ENCODE data around the gene PROK1.

The PROK1 gene

DNA sequence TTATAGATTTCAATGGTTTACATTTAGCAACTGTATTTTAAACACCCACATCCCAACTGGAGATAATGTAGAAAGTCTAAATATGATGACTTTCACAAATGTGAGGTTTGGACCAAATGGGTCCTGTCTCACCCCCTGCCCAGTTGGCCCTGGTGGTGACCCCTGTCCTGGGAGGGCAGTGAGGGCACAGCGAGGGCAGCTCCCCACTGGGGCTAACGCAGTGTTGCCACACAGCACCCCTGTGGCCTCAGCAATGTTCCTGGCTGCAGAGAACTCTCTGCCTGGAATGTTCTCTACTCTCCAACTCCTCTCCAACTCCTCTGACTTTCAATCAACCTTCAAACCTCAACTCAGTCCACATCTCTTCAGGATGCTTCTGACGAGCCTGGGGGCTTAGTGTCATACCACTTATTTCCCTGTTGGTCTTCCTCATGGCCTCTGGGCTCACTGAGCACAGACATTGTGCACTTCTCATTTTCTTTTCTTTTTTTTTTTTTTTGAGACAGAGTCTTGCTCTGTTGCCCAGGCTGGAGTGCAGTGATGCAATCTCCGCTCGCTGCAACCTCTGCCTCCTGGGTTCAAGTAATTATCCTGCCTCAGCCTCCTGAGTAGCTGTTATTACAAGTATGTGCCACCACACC is 42.2 kb downstream of the PROK1 start:
- Mint-ChIP-seq H3K27ac (no peak overlapping the region), H3K36me3 (no peaks in the 10 kb centered on the region), H3K9me3 (no peaks in the 10 kb centered on the region), H3K4me3 (no peak overlapping the region), H3K27me3 (peaks cover 3% of the 10 kb centered on the region), H3K4me1 (no peaks in the 10 kb centered on the region)
- no peak for DNase-seq
- CTCF ChIA-PET, result interaction anchor here (0.6 kb wide), 1 partner anchor 42 kb away, joined by 3 read pairs; no protein-coding TSS in a partner anchor

GRCh38 chr1:110494036-110494435 is 43.1 kb downstream of the PROK1 start:
- CTCF ChIA-PET, result interaction anchor here (0.6 to 4.3 kb wide), 4 partner anchors 20 to 292 kb away, joined by 3 to 60 read pairs (median 30); no protein-coding TSS in a partner anchor

DNA sequence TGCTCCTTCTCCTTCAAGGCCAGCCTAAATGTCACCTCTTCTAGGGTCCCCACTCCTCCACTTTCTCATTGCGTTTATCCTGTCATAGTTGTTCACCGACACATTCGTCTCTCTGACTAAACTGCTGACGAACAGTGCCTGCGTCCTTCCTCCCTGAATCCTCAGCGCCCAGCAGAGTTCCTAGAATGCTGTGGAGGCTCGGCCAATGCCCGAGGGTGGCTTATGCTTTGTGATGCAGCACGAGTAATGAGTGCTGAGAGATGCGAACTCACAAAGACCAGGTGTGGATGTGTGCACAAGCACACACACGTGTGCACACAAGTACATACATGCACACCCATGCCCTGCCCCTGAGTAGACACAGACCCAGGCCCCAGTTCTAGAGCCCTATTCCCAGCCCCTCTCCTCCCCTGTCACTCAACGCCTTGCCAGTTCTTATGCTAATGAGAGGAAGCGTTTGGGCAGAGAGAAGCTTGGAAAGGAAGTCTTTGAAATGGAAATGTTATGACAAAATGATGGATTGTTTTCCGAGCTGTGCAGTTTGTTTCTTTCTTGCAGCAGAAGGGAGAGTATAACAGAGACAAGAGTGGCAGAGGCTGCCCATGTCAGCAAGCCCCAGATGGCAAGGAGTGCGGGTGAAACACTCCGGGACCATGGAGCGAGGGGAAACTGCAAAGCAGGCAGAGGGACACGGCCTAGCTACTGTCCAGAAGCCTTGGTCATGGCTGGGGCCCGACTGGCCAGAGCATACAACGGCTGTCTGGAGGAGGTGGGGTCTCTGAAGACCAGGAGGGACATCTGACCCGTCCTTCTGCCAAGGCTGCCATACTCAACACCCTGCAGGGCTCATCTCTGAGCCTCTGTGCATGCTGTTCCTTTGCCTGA is 43.8 kb downstream of the PROK1 start:
- H3K4me3 Mint-ChIP-seq, result no peak overlapping the region
- H3K36me3 Mint-ChIP-seq, result no peaks in the 10 kb centered on the region
- peaks cover 3% of the 10 kb centered on the region for H3K27me3 Mint-ChIP-seq
- no peaks in the 10 kb centered on the region for H3K9me3 Mint-ChIP-seq
- no peak for DNase-seq
- CTCF ChIA-PET, result interaction anchor here (1.2 to 4.3 kb wide), 22 partner anchors 9 to 498 kb away, joined by 3 to 69 read pairs (median 14); partner anchors contain the start of gene KCNC4
- no peaks in the 10 kb centered on the region for H3K4me1 Mint-ChIP-seq
- H3K27ac Mint-ChIP-seq, result no peak overlapping the region

More at GRCh38 chr1:110494036-110494435, 43.1 kb downstream of the PROK1 start:
- DNase-seq, result no peak
- Mint-ChIP-seq H3K4me1 (no peaks in the 10 kb centered on the region), H3K27ac (no peak overlapping the region), H3K36me3 (no peaks in the 10 kb centered on the region), H3K27me3 (peaks cover 3% of the 10 kb centered on the region), H3K4me3 (no peak overlapping the region), H3K9me3 (no peaks in the 10 kb centered on the region)

DNA sequence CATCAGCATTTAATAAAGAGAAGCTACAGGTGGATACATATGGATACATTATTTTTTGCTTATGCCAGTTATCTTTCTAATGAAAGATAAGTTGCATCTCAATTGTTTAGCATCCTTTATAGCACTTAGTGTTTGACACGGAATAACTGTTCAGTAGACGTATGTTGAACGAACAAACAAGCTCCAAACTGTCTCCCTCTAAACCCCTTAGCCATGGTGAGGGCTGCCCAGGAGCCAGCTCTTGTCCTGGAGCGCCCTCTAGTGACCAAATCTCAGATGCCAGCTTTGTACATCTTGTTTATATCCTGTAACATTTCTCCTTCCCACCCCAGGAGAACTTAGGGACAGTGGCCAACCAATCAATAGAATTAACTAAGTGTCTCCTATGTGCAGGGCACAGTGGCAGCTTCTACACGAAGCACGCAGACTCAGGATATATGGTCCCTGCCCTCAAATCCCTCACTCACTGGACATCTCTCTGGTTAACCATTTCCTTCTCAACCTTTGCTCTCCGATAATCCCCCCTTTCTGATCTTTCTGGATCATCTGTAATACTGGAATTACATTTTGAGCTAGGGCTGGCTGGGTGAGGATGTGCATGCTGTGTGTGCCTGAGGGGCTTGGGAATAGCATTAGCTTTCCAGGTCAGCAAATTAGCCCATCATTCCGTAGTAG is 45.1 kb downstream of the PROK1 start:
- peak; percentile 89 for DNase-seq
- Mint-ChIP-seq H3K27me3 (peaks cover 10% of the 10 kb centered on the region), H3K36me3 (no peaks in the 10 kb centered on the region), H3K4me1 (peaks cover 7% of the 10 kb centered on the region), H3K4me3 (no peak overlapping the region), H3K9me3 (no peaks in the 10 kb centered on the region), H3K27ac (no peak overlapping the region)
- CTCF ChIA-PET, result interaction anchor here (0.6 to 4.3 kb wide), 62 partner anchors 9 to 496 kb away, joined by 3 to 69 read pairs (median 4); partner anchors contain the start of genes KCNA2, KCNC4 and LAMTOR5

DNA sequence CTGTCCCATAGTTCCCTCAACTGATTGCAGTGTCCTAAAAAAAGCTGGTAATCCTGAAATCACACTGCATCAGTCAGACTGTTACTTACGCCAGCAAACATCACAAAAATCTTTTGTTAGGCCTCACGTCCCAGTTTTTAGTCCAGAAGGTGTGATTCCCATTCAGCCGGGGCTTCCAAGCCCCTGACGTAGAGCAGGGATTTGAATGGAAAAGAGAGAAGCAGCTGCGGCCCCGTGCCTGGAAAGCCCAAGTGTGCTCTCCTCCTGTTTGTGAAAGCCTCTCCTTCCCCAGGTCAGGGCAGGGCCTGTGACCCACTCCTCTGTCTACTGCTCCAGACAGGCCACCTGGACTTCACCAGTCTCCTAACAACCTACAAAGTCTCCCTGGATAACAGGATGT is 47.3 kb downstream of the PROK1 start:
- CTCF ChIA-PET, result interaction anchor here (0.8 to 4.2 kb wide), 7 partner anchors 10 to 301 kb away, joined by 3 to 57 read pairs (median 4); partner anchors contain the start of gene KCNC4
- H3K27me3 Mint-ChIP-seq, result peaks cover 16% of the 10 kb centered on the region
- no peaks in the 10 kb centered on the region for H3K36me3 Mint-ChIP-seq
- no peak overlapping the region for H3K4me3 Mint-ChIP-seq
- no peak for DNase-seq
- no peaks in the 10 kb centered on the region for H3K9me3 Mint-ChIP-seq
- H3K27ac Mint-ChIP-seq, result no peak overlapping the region
- H3K4me1 Mint-ChIP-seq, result peaks cover 7% of the 10 kb centered on the region

DNA sequence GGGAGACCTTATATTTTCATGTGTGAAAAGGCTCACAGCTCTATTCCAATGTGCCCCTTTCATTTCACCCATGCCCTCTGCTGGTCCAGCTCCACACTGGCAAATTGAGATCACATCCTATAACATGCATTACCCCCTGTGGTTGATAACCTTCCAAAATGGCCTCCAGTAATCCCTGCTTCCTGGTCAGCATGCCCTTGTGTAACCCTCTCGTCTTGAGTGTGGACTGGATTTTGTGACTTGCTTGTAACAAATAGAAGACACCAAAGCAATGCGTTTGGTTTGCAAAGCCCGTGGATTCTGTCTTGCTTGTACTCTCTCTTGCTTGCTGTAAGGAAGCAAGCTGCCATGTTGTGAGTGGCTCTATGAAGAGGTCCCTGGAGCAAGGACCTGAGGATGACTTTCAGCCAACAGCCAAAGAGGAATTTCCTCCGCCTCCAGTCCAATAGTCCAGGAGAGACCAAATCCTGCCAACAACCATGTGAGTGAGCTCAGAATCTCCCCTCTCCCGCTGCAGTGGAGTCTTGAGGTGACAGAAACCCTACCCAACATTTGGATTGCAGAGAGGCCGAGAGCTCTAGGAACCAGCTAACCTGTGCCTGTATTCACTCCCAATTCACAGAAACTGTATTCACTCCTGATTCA is 50.7 kb downstream of the PROK1 start:
- Mint-ChIP-seq H3K27me3 (peaks cover 27% of the 10 kb centered on the region), H3K9me3 (no peaks in the 10 kb centered on the region), H3K27ac (no peak overlapping the region), H3K4me1 (peaks cover 7% of the 10 kb centered on the region), H3K4me3 (no peak overlapping the region), H3K36me3 (no peaks in the 10 kb centered on the region)
- DNase-seq, result no peak
- CTCF ChIA-PET, result interaction anchor here (0.7 to 1.6 kb wide), 2 partner anchors 23 to 42 kb away, joined by 4 to 5 read pairs; no protein-coding TSS in a partner anchor

DNA sequence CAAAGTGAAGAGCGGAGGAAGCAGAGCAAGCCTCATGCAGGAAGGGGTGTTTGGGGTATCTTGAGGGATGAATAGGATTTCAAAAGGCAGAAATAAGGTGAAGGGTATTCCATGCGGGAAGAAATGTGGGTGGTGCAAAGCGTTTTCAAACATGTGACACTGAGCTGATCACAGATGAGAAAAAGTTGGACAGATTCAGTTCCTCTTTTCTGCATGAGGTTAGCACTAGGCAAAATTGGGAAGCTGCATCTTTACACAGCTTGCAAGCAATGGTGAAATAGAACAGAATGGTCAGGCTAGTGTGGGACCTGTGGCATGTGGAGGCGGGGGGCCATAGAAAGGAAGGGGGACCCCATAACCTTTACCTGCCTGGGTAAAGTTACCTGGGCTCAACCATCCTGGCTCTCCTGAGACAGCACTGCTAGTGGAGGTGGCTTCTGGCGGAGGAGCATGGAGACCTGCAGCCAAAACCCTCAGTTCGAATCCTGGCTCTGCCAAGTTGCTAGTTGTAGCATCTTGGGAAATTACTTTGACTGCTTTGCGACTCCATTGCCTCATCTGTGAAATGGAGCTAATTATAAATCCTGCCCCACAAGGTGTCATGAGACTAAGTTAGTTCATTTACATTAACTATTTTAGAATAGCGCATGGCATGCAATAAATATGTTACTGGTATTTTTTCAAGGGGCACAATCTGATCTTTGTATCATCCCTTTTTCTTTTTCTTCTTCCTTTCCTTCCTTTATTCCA is 51.6 kb downstream of the PROK1 start:
- H3K27ac Mint-ChIP-seq, result no peak overlapping the region
- H3K9me3 Mint-ChIP-seq, result no peaks in the 10 kb centered on the region
- CTCF ChIA-PET, result interaction anchor here (1.6 kb wide), 1 partner anchor 22 kb away, joined by 5 read pairs; no protein-coding TSS in a partner anchor
- DNase-seq, result no peak
- peaks cover 32% of the 10 kb centered on the region for H3K27me3 Mint-ChIP-seq
- no peaks in the 10 kb centered on the region for H3K36me3 Mint-ChIP-seq
- no peak overlapping the region for H3K4me3 Mint-ChIP-seq
- H3K4me1 Mint-ChIP-seq, result peaks cover 7% of the 10 kb centered on the region

- no peaks in the 10 kb centered on the region for H3K9me3 Mint-ChIP-seq
- DNase-seq, result no peak
- peaks cover 41% of the 10 kb centered on the region for H3K27me3 Mint-ChIP-seq
- H3K27ac Mint-ChIP-seq, result no peak overlapping the region
- H3K4me3 Mint-ChIP-seq, result no peak overlapping the region
- CTCF ChIA-PET, result no interaction called here
- no peaks in the 10 kb centered on the region for H3K36me3 Mint-ChIP-seq
- H3K4me1 Mint-ChIP-seq, result peaks cover 7% of the 10 kb centered on the region
Observed at GRCh38 chr1:110503471-110503870, 52.5 kb downstream of the PROK1 start.

DNA sequence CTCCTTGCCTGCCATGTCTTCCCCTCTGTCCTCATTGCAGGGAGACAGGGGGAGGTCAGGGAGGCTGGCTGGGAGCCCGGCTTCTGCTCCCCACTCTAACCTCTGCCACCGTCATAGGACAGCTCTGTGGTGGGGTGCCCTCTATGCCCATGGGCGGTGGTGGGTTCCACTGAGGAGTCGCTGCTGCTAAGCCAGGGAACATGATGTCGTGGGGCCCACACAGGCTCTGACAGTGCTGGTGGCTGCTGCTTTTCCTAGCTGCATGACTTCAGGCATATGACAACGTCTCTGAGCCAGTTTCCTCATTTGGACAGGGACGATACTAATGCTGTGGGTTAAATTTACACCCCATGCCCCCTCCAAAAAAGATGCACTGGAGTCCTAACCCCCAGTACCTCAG is 53.3 kb downstream of the PROK1 start:
- H3K27me3 Mint-ChIP-seq, result peaks cover 47% of the 10 kb centered on the region
- CTCF ChIA-PET, result interaction anchor here (1.8 kb wide), 1 partner anchor 9 kb away, joined by 6 read pairs; no protein-coding TSS in a partner anchor
- H3K4me1 Mint-ChIP-seq, result peaks cover 7% of the 10 kb centered on the region
- no peaks in the 10 kb centered on the region for H3K9me3 Mint-ChIP-seq
- no peaks in the 10 kb centered on the region for H3K36me3 Mint-ChIP-seq
- H3K27ac Mint-ChIP-seq, result no peak overlapping the region
- no peak overlapping the region for H3K4me3 Mint-ChIP-seq
- no peak for DNase-seq

DNA sequence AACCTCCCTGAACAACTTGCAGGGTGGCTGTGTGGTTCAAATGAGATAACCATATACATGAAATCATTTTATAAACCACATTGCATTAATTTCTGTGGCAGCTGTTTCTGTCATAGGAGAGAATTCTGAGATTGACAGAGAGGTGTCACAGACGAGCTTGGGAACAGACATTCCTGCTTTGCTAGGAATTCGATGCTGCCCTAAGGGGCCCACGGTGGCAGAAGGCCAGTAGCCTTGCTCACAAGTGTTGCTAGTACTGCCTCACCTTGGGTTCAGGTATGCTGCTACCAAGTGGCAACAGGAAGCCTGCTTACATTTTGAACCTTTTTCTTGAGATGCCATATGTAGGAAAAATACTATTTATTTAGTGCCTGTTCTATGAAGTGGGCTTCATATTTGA is 54.6 kb downstream of the PROK1 start:
- Mint-ChIP-seq H3K36me3 (no peaks in the 10 kb centered on the region), H3K4me3 (no peak overlapping the region), H3K27me3 (peaks cover 40% of the 10 kb centered on the region), H3K27ac (no peak overlapping the region), H3K4me1 (peaks cover 1% of the 10 kb centered on the region), H3K9me3 (no peaks in the 10 kb centered on the region)
- CTCF ChIA-PET, result interaction anchor here (1.0 to 1.8 kb wide), 3 partner anchors 9 to 274 kb away, joined by 3 to 6 read pairs (median 3); no protein-coding TSS in a partner anchor
- no peak for DNase-seq

GRCh38 chr1:110506541-110506940 is 55.6 kb downstream of the PROK1 start:
- Mint-ChIP-seq H3K36me3 (no peaks in the 10 kb centered on the region), H3K4me3 (no peak overlapping the region), H3K27ac (no peak overlapping the region), H3K4me1 (no peaks in the 10 kb centered on the region), H3K27me3 (peaks cover 40% of the 10 kb centered on the region), H3K9me3 (no peaks in the 10 kb centered on the region)
- CTCF ChIA-PET, result no interaction called here
- no peak for DNase-seq
